HepG2 (cell line): Measurements from ENCODE around the gene TNFRSF11A. TPM values are rescaled to one million over a fixed set of nuclear protein-coding genes. Genes with fewer than 3 reads are reported as not detected.

Experiments
- ARNTL ChIP-seq: sonication (generic); formaldehyde crosslinking; IDR thresholded peaks from 2 replicates; pipeline ENCODE4 v1.4.0; 2020; ENCODE audit warnings: mild to moderate bottlenecking, missing genetic modification reagents
- ATAD3A ChIP-seq: sonication (generic); formaldehyde crosslinking; IDR thresholded peaks from 2 replicates; pipeline ENCODE4 v1.4.0; 2020; ENCODE audit warnings: missing genetic modification reagents
- FIP1L1 ChIP-seq: fragments of 200-400 bp; formaldehyde crosslinking; IDR thresholded peaks from 2 replicates; pipeline ENCODE4 v1.6.1; 2018; ENCODE audit warnings: low read depth, mild to moderate bottlenecking, low read length, moderate library complexity, borderline replicate concordance; ENCODE audit not compliant: insufficient read depth
- GMEB2 ChIP-seq: IDR thresholded peaks from 2 replicates; pipeline ENCODE4 v1.6.1; 2016; ENCODE audit warnings: missing biosample characterization, missing genetic modification reagents, low read depth
- HNF4A ChIP-seq: sonication (generic); formaldehyde crosslinking; IDR thresholded peaks from 2 replicates; pipeline ENCODE4 v1.4.0; 2020; ENCODE audit warnings: missing genetic modification reagents
- NAIF1 ChIP-seq: sonication (generic); formaldehyde crosslinking; IDR thresholded peaks from 2 replicates; pipeline ENCODE4 v1.5.0; 2020; ENCODE audit warnings: mild to moderate bottlenecking, missing genetic modification reagents, borderline replicate concordance
- NCOR1 ChIP-seq: fragments of 200-600 bp; sonication (generic); IDR thresholded peaks from 2 replicates; pipeline ENCODE4 v1.7.0; 2017; ENCODE audit warnings: antibody characterized with exemption, low read length, borderline replicate concordance
- PHF5A ChIP-seq: IDR thresholded peaks from one replicate; pipeline ENCODE4 v1.6.1; 2018; ENCODE audit warnings: low read depth, missing genetic modification reagents; ENCODE audit not compliant: unreplicated experiment
- SP1 ChIP-seq, 2 experiments: fragments of 450-650 bp in 1 of 2; sonication (generic) in 1 of 2; formaldehyde crosslinking in 1 of 2; IDR thresholded peaks; 2 replicates each; pipeline versions ENCODE4 v1.4.0 to v1.6.1; 2016 to 2020; ENCODE audit warnings: missing genetic modification reagents in 1 of 2
- SUZ12 ChIP-seq: fragments of 150-350 bp; IDR thresholded peaks from 2 replicates; pipeline ENCODE4 v1.6.1; 2014; ENCODE audit warnings: low read depth, low read length
- THAP11 ChIP-seq: IDR thresholded peaks from 2 replicates; pipeline ENCODE4 v1.6.1; 2016; ENCODE audit warnings: missing biosample characterization, missing genetic modification reagents
- USF2 ChIP-seq, 2 experiments: sonication (generic) in 1 of 2; formaldehyde crosslinking in 1 of 2; IDR thresholded peaks; 2 replicates each; pipeline versions ENCODE4 v1.5.1 to v1.6.1; 2011 to 2020; ENCODE audit warnings: borderline replicate concordance in 1 of 2, low read depth in 1 of 2, low read length in 1 of 2, mild to moderate bottlenecking in 1 of 2, missing genetic modification reagents in 1 of 2, moderate library complexity in 1 of 2
- ZBTB43 ChIP-seq: sonication (generic); formaldehyde crosslinking; conservative IDR thresholded peaks from 2 replicates; pipeline ENCODE4 v1.4.0; 2020; ENCODE audit warnings: missing genetic modification reagents
- ZNF207 ChIP-seq: fragments of 450-650 bp; IDR thresholded peaks from 2 replicates; pipeline ENCODE4 v1.6.1; 2016; ENCODE audit warnings: antibody characterized with exemption, borderline replicate concordance
- ZNF44 ChIP-seq: sonication (generic); formaldehyde crosslinking; IDR thresholded peaks from 2 replicates; pipeline ENCODE4 v1.5.1; 2020; ENCODE audit warnings: mild to moderate bottlenecking, missing genetic modification reagents
- ZNF775 ChIP-seq: sonication (generic); formaldehyde crosslinking; IDR thresholded peaks from 2 replicates; pipeline ENCODE4 v1.4.0; 2020; ENCODE audit warnings: missing genetic modification reagents, mild to moderate bottlenecking, moderate library complexity, borderline replicate concordance
- ZNF816 ChIP-seq: sonication (generic); formaldehyde crosslinking; IDR thresholded peaks from 2 replicates; pipeline ENCODE4 v1.8.0; 2022; ENCODE audit warnings: missing genetic modification reagents, mild to moderate bottlenecking, borderline replicate concordance
- polyA plus RNA-seq, 8 experiments: library from polyadenylated mRNA; depleted of rRNA in 3 of 8; stranded (reverse) in 7 of 8; unstranded in 1 of 8; fragments of >200 nt; fragmentation: Illumina TruSeq in 4 of 8; extraction: Trizol in 4 of 8; gene quantifications; 2 replicates each; pipeline versions ENCODE4 v1.2.1 to v1.2.3, GENCODE V29; 2011 to 2016; ENCODE audit warnings: low read depth in 4 of 8, missing spikeins in 1 of 8, mixed read lengths in 1 of 8; ENCODE audit not compliant: insufficient read depth in 1 of 8
- total RNA-seq, 5 experiments: library from RNA; depleted of rRNA; stranded (reverse); fragments of >200 nt; fragmentation: Illumina TruSeq; extraction: Trizol; gene quantifications; 2 replicates each; pipeline ENCODE4 v1.2.3, GENCODE V29; 2016; ENCODE audit warnings: low read depth in 1 of 5
- TF ChIP-seq, protein P1 (sequence below): sonication (generic); formaldehyde crosslinking; conservative IDR thresholded peaks from 2 replicates; pipeline ENCODE4 v1.5.0; 2020; ENCODE audit warnings: missing genetic modification reagents
- TF ChIP-seq, protein P2 (sequence below): sonication (generic); formaldehyde crosslinking; IDR thresholded peaks from 2 replicates; pipeline ENCODE4 v1.8.0; 2022; ENCODE audit warnings: low read depth, missing genetic modification reagents

TNFRSF11A gene
- total and polyA plus RNA-seq, 2 of the 13 experiments (the other 11 are each of a cell fraction or from before 2014, with no cell fraction given): 4.6 to 6.4 TPM

DNA sequence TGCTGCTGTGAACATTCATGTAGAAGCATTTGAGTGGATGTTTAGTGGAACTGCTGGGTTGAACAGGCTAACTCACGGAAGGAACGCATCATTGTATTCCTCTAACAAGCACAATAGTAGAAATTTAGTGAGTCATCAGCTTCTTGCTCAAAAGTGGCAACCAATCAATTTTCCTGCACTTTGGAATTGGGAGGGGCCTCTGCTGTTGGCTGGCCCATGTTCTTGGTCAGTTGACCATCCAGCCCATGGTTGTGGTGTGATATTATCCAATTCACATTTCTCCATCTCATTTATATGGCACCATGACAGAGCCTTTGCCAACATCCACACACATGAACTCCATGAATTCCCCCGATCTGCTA, 95.0 kb downstream of the TNFRSF11A start (continued):
- TF ChIP-seq, protein P1, sequence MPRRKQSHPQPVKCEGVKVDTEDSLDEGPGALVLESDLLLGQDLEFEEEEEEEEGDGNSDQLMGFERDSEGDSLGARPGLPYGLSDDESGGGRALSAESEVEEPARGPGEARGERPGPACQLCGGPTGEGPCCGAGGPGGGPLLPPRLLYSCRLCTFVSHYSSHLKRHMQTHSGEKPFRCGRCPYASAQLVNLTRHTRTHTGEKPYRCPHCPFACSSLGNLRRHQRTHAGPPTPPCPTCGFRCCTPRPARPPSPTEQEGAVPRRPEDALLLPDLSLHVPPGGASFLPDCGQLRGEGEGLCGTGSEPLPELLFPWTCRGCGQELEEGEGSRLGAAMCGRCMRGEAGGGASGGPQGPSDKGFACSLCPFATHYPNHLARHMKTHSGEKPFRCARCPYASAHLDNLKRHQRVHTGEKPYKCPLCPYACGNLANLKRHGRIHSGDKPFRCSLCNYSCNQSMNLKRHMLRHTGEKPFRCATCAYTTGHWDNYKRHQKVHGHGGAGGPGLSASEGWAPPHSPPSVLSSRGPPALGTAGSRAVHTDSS (CRISPR knock-in tag): no peak
- TF ChIP-seq, protein P2, sequence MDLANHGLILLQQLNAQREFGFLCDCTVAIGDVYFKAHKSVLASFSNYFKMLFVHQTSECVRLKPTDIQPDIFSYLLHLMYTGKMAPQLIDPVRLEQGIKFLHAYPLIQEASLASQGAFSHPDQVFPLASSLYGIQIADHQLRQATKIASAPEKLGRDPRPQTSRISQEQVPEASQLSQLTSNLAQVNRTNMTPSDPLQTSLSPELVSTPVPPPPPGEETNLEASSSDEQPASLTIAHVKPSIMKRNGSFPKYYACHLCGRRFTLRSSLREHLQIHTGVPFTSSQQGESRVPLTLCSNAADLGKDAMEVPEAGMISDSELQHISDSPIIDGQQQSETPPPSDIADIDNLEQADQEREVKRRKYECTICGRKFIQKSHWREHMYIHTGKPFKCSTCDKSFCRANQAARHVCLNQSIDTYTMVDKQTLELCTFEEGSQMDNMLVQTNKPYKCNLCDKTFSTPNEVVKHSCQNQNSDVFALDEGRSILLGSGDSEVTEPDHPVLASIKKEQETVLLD (CRISPR knock-in tag): no peak
- 0 out of 2 replicates have a peak, but pooled peaks have one; percentile 58 for TF ChIP-seq NAIF1 (CRISPR knock-in tag)
- TF ChIP-seq HNF4A (CRISPR knock-in tag): peak; percentile 83
- TF ChIP-seq ZNF816: no peak
- peak; percentile 73; the same call in 1 of the 2 replicates for TF ChIP-seq NCOR1
- TF ChIP-seq GMEB2: no peak
- TF ChIP-seq ZNF775: no peak
- TF ChIP-seq SP1 (IDR thresholded peaks at IDR 0.05): no peak
- 0 out of 2 replicates have a peak, but pooled peaks have one; percentile 41 for TF ChIP-seq SP1 (CRISPR knock-in tag; IDR thresholded peaks at IDR 0.05)
- TF ChIP-seq FIP1L1: no peak
- no peak for TF ChIP-seq SUZ12
- TF ChIP-seq ATAD3A: no peak
- TF ChIP-seq USF2 (IDR thresholded peaks at IDR 0.05; ENCODE audit: low read depth, low read length): no peak
- TF ChIP-seq USF2 (CRISPR knock-in tag; IDR thresholded peaks at IDR 0.05; ENCODE audit: borderline replicate concordance): no peak
- no peak for TF ChIP-seq ZNF44 (CRISPR knock-in tag)
- TF ChIP-seq ZBTB43: no peak
- TF ChIP-seq ZNF207: no peak
- no peak for TF ChIP-seq ARNTL (CRISPR knock-in tag)
- no peak; the same call in 1 of the 2 replicates for TF ChIP-seq THAP11 (CRISPR knock-in tag)
- no peak for TF ChIP-seq PHF5A (CRISPR knock-in tag)
